HG03354 (cell line): Measurements from ENCODE around the gene ENG.
"Not testable (repeated sequence)": the region's sequence is repeated elsewhere in the genome, so short reads cannot be mapped to it uniquely, and the experiment has no call there.

Experiments
- ATAC-seq: cut with Tn5 transposase; IDR thresholded peaks from one replicate; pipeline ENCODE4 v1.9.1; 2021; ENCODE audit warnings: mild to moderate bottlenecking; ENCODE audit not compliant: unreplicated experiment, poor library complexity, severe bottlenecking

The ENG gene

DNA sequence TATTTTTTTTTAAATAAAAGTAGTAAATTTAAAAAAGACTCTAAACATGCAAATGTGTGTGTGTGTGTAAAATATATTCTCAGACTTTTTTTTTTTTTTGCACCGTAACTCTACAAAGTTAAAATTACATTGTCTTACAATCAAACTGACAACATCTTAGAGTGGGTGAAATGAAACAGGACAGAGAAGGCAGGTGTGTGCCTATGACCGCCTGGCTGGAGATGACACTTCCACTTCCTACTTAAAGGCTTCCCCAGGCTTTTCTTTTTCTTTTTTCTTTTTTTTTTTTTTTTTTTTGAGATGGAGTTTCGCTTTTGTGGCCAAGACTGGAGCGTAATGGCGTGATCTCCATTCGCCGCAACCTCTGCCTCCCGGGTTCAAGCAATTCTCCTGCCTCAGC lies 25.7 kb upstream of the ENG start:
- no peak for ATAC-seq

DNA sequence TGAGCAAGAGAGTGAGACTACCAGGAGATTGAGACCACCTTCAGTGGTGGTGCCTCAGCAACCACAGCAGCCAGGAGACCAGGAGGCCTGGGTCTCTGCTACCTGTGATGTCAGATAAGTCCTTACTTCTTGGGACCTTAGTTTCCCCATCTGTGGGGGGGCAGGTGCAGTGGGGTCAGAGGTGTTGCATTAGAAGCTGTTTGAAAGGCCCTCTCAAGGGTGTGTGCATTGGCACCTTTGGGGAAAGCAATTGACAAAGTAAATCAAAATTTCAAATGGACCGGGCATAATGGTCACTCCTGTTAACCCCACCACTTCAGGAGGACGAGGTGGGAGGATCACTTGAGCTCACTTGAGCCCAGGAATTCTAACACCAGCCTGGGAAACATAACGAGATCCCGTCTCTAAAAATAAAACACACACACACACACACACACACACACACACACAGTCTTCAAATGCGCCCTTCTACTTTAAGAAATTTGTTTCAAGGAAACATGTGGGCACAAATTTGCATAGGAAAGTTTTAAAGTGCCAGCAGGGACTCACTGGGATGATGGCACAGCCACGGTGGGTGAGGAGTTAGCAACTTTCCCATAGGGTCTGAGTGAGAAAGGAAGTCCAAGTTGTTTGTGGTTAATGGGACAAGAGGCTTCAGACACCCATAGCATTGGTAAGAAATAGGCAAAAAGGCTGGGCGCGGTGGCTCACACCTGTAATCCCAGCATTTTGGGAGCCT lies 24.4 kb upstream of the ENG start:
- no peak for ATAC-seq

DNA sequence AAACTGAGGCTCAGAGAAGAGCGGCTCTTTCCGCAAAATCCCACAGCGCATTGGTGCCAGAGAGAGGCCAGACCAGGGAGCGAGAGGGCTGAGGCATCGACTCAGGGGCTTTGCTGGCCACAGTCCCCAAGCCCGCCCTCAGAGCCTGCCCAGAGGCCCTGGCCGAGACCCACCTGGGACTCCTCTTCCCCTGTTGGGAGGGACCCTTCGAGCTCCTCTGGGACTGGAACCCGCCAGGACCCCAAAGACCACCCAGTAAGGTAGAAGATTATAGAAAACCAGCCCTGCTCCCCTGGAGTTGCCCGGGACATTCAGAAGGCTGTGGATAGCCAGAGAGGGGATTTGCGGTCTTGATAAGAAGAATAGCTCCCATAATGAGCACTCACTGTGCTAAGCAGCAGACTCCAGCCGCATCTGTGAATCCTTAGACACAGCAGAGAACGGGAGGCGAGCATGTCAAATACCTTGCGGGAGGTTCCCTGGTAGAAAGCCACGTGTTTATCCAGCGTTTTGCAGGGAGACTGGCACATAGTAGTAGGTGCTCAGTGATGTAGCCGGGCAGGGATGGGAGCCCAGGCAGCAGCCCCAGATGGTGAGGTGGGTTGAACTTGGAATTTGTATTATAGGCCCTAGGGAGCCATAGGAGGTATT lies 23.7 kb upstream of the ENG start:
- no peak for ATAC-seq

DNA sequence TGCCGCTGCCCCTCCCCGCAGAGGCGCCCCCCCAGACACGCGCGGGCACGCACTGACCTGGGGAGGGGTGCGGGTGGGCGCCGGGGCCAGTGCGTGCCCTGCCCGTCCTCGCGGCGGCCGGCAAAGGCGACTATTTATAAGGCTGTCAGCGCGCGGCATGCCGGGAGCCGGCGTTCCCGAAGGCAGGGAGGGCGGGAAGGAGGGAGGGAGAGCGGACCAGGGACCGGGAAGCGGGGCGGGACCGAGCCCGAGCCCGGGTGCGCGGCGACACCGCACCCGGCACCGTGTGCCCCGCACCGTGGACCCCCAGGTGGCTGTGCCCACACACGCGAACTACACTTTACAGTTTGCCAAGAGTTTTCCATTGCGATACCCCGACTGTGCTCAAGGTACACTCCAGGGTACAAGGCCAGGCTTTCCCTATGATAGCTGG lies 23.1 kb upstream of the ENG start, which contains the start of gene AK1:
Gene AK1 (minus strand): TSS at position 110 of the 433 bp plus-strand sequence. CDS start 3,058 bp downstream, outside the sequence.
- no peak for ATAC-seq

DNA sequence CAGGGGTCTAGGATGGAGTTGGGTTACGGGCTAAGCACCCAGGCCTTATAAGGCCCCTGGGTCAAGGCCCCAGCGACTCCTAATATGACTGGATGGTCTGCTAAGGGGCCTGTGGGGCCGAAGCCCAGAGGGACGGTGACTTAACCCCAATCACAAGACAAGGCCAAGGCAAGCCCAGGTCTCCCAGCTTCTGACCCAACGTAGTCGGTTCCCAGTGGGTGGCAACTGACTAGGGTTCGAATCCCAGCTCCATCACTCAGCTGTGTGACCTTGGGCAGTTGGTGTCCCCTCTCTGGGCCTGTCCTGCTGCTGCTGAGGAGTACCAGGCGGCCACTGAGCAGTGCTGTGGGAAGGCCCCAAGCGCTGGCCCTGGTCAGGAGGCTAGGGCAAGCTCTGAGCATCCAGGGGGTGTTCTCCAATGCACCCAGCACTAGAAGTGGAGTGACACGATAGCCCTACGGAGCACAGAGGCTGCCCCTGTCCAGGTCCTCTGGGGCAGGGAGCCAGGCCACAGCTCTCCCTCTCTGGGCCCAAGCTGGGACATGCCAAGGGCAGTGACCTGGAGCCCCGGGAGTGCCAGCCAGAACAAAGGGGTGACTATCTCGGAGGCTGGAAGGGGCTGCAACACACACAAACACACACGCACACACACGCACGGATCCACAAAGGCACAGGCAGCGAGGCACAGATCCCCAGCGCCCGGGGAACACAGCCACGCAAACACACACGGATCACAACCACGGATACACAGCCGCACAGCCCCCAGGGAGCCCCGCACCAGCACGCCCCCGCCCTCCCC lies 22.5 kb upstream of the ENG start:
- no peak for ATAC-seq

DNA sequence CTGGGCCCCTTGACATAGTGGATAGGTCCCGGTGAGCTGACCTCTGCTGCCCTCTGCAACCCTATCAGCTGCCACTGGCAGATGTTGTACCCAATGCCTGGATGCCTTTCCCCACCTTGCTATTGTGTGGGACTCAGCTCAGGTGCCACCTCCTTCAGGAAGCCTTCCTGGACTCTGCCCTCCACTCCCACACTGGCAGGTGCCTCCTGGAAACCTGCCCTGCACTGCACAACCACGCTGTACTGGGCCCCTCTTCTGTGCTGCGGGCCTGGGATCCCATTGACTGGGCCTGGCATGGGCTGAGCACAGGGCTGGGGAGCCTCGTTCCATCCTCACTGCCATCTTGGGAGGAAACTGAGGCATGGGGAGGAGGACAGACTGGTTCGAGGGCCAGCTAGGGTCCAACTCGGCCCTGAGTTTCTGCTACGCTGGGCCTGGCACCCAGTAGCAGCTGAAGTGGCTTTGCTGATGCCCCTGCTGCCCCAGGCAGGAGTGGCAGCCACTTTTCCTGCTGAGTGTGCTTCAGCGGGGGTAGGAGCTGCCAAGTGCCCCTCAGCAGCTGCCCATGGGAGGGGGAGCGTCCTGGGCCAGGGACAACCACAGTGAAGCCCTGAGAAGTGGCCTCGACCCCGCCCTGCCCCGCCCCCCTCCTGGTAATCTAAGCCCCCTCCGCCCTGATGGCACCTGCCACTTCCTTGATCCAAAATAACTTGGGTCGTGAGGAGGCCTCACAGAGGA lies 21.7 kb upstream of the ENG start:
- ATAC-seq = no peak

DNA sequence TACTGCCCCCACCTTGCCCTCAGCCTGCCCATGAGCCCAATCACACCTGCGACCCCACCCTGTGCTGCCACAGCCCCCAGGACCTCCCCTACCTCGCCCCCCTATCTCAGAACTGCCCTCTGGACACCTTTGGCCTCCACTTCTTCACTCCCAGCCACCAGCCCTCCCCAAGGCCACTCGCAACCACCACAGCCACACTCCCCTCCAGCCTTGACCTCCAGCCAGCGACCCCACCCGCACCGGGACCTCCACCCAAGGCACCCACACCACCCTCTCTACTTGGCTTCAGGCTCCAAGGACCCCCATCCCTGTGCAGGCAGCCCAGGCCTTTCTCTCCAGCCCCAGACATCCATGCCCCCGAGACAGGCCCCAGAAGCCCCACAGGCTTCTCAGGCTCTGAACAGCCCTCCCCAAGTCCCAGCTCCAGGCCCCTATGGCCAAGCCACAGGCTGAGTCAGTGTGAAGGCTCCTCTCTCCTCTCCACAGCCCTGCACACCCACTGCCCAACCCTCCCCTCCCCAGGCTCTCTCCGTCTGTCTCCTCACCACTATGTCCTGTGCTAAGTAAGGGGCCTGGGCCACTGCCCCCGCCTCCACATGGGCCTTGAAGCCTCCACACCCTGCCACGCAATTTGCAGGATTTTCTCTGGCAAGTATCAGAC lies 21.0 kb upstream of the ENG start:
- no peak for ATAC-seq

DNA sequence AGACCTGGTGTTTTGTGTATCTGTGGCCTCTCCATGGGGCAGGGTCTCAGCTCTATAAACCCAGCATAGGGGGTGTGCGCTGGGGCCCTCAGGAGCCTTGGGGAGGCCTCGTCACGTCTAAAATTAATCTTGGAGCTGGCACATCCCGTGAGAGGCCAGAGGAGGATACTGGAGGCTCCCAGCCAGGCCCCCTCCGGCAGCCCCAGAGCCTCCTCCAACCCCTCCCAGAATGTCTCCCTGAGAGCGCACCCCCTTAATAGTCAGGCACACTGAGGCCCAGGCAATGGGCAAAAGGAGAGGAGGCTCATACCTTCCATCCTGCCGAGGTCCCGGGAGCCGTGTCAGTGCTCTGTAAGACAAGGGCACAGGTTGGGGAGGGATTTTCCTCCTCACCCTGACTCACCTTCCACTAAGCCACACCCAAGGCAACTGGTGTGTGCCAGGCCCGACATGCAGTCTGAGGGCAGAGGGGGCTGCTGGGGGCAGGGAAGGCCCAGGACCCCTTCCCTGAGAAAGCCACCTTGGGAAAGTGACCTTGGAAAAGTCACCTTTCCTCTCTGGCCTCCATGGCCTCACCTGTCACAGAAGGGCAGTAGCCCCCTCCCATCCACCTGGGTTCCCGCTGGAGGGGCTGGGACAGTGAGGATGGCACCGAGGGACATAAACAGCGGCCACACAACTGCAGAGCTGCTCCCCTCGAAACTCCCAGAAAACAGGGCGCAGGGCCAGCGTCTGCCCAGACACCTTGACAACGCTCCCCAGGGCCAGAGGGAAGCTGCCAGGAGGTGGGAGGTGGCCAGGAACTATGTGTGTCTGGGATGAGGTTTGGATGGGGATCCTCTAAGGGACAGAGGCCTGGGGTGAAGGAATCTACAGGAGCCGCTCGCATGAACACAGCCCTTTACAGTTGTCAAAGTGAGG lies 20.1 kb upstream of the ENG start:
- ATAC-seq = no peak

DNA sequence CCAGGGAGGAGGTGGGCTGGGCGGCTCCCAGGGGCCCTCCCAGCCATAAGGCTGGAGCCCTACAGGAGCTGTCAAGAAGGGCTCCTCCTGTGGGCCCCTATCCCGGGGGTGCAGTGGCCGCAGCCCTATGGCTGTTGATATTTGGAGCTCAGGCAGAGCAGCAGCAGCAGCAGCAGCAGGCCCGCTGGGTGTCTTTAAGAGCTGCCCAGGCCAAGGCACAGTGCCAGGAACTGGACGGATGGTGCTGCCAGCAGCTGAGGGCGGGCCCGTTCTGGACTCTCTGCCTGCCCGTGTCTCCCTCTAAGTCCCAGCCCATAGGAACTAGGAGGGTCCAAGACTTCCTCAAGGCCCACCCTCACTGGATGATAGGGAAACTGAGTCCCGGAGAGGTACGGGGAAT lies 19.4 kb upstream of the ENG start:
- no peak for ATAC-seq

DNA sequence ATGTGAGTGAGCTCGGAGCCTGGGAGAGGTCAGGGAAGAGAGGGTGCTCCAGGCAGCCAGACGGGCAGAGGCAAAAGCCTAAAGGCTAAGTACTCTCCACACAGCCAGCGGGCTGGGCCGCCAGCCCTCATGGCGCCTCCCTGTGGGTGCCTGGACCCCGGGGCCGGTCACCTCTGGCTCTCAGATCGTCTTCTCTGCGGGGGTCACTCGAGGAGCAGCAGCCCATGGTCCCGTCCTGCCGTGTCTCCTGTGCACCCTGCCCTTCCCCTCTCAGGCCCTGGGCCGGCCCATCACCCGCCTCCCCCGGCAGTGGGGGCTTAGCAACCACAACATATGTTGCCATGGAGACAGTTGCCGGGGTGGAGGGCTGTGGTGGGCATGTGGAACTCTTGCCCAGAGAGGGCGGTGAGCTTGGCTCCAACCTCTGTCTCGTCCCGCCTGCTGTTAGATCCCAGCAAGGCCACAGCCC lies 18.8 kb upstream of the ENG start:
- ATAC-seq = no peak

DNA sequence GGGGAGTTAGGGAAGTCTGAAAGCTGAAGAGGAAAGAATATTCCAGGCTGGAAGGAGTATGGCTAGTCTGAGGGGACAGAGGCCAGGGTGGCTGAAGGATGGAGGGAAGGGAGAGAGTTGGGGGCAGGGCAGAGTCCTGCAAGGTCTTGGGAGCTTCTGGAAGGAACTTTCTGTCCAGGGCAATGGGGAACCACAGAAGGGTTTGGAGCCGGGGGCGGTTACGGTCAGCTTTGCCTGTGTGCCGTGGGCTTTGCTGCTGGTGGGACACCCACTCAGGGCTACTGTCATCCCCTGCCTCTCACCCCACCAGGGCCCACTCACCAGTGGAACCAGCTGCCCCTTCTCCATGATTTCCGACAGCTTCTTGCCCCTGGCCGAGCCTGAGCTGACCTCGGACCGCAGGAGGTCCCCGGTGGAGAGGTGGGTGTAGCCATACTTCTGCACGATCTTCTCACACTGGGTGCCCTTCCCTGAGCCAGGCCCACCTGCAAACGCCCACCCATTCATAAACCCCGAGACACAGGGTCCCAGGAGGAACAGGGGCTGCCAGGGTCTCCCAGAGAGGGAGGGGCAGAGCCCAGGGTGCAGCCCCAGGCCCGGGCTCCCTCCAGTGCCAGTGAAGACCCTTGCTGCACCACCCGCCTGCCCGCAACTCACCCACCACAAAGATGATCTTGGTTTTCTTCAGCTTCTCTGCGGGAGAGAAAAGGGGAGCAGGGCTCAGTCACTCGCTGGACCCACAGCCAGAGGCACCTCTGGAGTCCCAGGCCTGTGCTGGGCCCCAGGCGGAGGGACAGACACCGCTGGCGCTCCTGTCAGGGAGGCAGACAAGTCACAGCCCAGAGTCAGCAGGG lies 18.1 kb upstream of the ENG start:
- no peak for ATAC-seq

DNA sequence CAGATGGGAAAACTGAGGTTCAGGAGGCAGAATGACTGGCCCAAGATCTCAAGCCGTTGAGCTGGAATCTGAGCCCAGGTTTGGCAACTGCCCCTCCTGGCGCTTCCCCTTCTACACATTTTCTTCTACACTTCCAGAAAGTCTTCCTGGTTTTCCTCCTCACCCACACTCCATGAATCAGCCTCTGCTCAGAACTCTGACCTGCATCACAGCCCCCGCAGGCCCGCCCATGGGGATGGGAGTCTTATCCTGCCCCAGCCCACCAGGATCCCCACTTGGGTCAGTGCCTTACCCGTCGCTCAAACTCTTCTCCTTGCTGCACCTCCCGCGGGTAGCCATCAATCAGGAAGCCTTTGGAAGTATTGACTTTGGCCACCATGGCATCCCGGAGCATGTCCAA lies 17.1 kb upstream of the ENG start:
- ATAC-seq = no peak

DNA sequence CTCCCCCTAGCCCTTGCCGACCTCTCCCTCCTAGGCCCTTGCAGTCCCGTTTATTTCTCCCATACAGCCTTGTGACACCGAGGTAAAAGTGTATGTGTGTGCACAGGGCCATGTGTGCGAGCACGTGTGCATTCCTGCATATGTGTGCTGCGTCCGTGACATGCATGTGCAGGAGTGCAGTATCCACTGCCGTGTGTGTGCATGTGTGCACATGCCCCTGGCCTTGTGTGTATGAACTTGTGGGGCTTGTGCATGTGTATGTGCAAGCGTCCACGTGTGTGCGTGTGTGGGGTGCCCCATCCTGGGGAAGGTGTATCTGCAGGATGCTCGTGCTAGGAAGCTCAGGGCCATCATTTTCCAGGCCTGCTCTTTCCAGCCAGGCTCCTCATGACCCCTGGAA lies 16.4 kb upstream of the ENG start:
- ATAC-seq = no peak

DNA sequence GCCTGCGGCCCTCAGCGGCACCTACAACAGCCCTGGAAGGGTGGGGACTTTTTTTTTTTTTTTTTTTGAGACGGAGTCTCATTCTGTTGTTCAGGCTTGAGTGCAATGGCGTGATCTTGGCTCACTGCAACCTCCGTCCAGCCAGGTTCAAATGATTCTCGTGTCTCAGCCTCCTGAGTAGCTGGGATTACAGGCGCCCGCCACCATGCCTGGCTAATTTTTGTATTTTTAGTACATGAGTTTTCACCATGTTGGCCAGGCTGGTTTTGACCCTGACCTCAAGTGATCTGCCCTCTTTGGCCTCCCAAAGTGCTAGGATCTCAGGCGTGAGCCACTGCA lies 15.7 kb upstream of the ENG start:
- ATAC-seq = not testable (repeated sequence)

DNA sequence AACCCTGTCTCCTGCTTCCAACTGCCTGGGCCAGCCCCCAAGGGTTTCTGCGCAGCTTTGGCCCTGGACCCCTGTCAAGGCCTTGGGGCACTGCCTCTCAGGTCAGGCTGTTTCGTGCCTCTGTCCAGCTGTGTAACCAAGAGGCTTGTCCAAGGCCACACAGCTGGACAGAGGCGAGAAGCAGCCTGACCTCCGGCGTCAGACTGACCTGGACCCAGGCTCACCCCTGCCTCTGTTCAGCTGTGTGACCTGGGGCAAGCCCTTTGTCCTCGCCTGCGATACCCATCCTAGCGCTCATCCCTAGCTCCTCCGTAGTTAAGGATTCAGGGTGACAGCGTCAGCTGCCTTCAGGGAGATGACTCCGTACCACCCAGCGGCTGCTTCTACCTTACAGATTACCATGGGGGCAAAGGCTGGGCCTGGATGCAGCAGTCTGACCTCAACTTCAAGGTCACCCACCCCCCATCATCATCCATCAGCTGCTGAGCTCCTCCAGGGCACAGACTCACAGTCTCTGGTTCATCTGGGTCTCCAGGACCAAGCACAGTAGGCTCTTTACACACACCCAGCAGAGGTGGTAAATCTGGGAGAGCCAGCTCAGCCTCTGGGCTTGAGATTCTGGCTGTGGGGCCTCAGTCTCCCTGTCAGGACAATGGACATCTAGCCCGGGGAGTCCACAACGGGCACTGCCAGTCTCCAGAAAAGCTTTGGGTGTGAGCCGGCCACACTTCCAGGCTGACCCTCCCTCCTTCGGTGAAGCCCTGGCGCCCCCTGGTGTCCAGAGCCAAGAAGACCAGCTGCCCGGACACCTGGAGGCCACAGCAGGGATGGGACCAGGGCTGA lies 15.1 kb upstream of the ENG start:
- ATAC-seq = peak; percentile 72

DNA sequence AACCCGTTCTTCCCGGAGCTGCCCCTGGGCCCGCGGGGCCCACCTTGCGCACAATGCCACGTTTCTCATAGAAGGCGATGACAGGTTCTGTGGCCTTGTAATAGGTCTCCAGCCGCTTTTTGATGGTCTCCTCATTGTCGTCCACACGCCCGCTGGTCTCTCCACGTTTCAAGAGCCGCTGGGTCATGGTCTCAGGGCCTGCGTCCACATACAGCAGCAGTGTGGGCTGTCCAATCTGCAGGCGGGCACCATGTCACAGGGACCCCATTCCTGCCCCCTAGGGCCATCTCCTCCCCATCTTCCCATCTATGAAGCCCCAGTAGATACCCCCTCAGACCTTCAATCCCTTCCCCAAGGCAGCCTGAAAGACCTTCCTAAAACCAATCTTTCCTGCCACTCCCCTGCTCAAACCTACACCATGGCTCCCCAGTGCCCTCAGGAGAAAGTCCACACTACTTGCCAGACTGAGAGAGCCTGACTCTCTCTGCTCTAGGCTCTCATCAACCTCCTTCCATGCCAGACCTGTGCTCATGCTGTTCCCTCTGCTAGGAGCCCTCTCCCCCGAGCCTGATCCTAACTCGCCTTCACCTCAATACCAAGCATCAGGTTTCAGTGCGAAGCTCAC lies 13.9 kb upstream of the ENG start:
- no peak for ATAC-seq
